GM12875 (cell line): ENCODE results near the gene SLC28A1.

Experiments used
- H3K4me3 ChIP-seq: one replicate; pipeline ENCODE4 v1.5.1; 2011; ENCODE audit warnings: low read depth, low read length, control low read depth
- CTCF ChIP-seq: IDR thresholded peaks from 2 replicates; pipeline ENCODE4 v1.5.1; 2011; ENCODE audit warnings: low read depth, mild to moderate bottlenecking, control low read depth, inconsistent platforms, low read length, moderate library complexity, borderline replicate concordance; ENCODE audit not compliant: insufficient read depth

Gene SLC28A1

GRCh38 chr15:84949043-84949442 is 64.6 kb downstream of the SLC28A1 start:
- no peak overlapping the region for H3K4me3 ChIP-seq
- no peak for TF ChIP-seq CTCF

- no peak for TF ChIP-seq CTCF
- no peak overlapping the region for H3K4me3 ChIP-seq
Observed at GRCh38 chr15:84949845-84950569, 65.5 kb downstream of the SLC28A1 start.

GRCh38 chr15:84950570-84951111 is 66.2 kb downstream of the SLC28A1 start:
- no peak for TF ChIP-seq CTCF
- no peak overlapping the region for H3K4me3 ChIP-seq

GRCh38 chr15:84951736-84952135 is 67.3 kb downstream of the SLC28A1 start:
- H3K4me3 ChIP-seq: no peak overlapping the region
- TF ChIP-seq CTCF: no peak

- H3K4me3 ChIP-seq: no peak overlapping the region
- TF ChIP-seq CTCF: no peak
Observed at GRCh38 chr15:84953136-84953535, 68.7 kb downstream of the SLC28A1 start.

- no peak for TF ChIP-seq CTCF
Observed at GRCh38 chr15:84953726-84954125, 69.3 kb downstream of the SLC28A1 start.

More at GRCh38 chr15:84953726-84954125, 69.3 kb downstream of the SLC28A1 start:
- no peak overlapping the region for H3K4me3 ChIP-seq
